ENCODE data around the gene OSTM1.

OSTM1 gene

DNA sequence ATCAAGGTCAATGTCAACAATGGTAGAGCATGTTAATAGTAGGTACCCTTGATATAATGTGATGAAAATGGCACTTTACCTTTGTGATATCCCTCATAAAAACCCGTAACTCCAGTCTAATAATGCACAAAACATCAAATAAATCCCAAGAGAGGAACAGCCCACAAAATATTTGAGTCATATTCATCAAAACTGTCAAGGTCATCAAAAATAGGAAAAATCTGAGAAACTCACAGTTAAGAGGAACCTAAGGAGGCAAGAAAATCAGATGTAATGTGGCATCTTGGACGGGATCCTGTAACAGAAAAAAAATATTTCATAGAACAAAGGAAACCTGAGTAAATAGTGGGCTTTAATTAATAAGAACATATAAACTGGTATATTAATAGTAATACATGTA lies 25.5 kb upstream of the OSTM1 start:
- DNase-seq (ENCODE audit: low spot score): no peak

- no peak for DNase-seq (ENCODE audit: low spot score)
Measured at GRCh38 chr6:108097882-108098281, 23.3 kb upstream of the OSTM1 start.

DNA sequence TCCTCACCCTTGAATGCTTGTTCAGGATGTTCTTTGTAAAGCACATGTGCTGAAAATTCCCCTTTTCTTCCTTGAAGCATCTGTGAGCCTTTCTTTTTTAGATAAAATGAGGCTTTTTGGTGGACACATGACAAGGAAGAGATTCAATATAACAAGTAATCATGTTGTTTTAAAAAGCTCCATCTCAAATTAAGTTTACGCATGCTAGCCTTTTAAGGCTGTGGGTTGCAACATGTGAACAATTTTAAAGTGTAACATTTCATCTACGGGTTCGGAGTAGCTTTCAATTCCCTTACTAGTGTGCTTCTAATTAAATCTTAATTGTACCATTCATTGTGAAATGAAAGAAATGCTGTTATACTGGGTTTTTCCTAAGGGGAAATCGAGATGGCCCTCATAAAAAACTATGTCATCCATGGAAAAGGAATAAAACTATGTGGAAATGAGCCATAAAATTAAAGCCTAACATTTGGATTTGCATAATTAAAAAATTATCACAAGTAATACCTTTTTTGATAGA lies 19.3 kb upstream of the OSTM1 start:
- DNase-seq (ENCODE audit: low spot score): no peak

GRCh38 chr6:108091288-108091687 lies 16.7 kb upstream of the OSTM1 start:
- no peak for DNase-seq (ENCODE audit: low spot score)

GRCh38 chr6:108083349-108083748 lies 8.8 kb upstream of the OSTM1 start:
- DNase-seq (ENCODE audit: low spot score): no peak

GRCh38 chr6:108082539-108082938 lies 8.0 kb upstream of the OSTM1 start:
- no peak for DNase-seq (ENCODE audit: low spot score)

GRCh38 chr6:108080010-108080780 lies 5.7 kb upstream of the OSTM1 start:
- no peak for DNase-seq (ENCODE audit: low spot score)

DNA sequence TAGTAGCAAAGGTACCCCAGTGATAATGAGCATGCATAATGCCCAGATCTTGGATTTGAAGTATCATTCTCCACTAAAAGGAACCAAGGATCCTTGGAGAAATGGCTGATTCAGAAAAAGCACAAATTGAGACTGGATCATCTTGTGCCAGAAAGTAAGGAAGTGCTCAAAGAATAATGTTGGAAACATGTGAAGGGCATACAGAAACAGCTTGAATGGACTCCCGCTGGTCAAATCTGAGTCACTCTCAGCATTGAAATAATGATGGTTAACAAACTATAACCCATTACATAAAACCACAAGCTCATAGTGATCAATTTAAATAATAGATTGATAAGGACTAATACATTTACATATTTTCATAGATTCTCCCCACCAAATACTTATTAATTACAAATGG lies 3.6 kb upstream of the OSTM1 start:
- DNase-seq (ENCODE audit: low spot score): no peak

DNA sequence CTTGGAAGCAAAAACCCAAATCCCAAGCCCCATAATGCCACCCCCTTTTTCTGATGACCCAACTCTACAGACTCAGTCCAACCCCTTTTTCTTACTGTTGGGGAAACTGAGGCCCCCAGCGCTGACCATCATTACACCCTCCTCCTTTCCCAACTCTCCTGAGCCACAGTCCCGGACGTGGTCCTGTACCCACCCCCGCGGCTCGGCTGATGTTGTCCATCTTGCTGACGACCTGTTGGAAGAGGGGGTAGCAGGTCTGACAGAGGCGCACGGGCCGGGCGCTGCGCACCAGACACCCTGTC lies 533 bp downstream of the OSTM1 start:
- no peak for DNase-seq (ENCODE audit: low spot score)

GRCh38 chr6:108071736-108072276 lies 2.7 kb downstream of the OSTM1 start:
- DNase-seq (ENCODE audit: low spot score): no peak

DNA sequence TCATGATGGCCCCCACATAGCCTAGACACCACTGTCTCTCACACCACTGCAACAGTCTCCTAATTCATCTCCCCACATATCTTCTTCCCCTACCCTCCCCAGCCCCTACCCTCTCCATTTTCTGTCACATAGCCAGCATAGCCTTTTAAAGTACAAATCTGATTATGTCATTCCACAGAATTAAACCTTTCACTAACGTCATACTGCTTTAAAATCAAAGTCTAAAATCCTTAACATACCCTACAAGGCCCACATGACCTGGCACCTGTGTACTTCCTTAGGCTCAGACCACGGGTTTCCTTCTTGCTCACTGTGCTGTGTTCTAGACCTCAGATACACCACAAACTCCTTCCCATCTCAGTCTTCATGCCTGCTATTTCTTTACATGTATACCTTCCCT lies 5.9 kb downstream of the OSTM1 start:
- DNase-seq (ENCODE audit: low spot score): no peak

GRCh38 chr6:108068182-108068581 lies 6.4 kb downstream of the OSTM1 start:
- DNase-seq (ENCODE audit: low spot score): no peak

DNA sequence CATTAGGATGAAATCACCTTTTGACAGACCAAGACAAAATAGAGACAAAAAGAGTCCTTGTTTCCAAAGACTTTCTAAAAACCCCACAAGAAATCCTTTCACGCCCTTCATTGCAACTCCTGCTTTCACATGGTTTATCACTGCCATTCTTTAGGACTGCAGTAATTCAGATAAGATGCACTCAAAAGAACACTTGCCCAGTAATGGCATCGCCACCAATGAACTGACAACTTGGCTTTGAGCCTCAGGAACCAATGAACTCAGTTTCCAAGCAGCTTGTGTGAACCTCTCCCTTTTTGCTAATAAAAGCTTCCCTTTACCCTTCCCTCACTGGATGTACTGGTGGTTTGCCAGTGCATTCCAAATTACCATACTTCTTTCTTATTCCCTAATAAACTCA lies 21.8 kb downstream of the OSTM1 start:
- DNase-seq (ENCODE audit: low spot score): no peak

DNA sequence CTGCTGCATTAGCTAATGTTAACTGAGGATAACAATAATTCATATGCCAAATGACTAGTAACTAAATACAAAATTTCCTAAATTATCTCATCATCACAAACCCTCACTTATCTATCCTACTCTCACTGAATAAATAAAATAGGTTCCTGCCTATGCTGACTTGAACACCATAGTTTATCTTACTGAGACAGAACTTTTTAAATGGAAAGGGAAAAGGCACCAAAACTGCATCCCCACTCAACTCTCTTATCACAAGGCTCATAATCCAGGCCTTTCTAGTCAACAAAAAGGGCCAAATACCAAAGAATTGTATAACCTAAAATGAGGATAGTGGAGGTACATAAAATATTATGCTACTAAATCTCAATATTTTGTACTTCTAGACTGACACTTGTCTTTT lies 23.1 kb downstream of the OSTM1 start:
- DNase-seq (ENCODE audit: low spot score): no peak

- DNase-seq (ENCODE audit: low spot score): no peak
Measured at GRCh38 chr6:108039681-108040080, 34.9 kb downstream of the OSTM1 start.

DNA sequence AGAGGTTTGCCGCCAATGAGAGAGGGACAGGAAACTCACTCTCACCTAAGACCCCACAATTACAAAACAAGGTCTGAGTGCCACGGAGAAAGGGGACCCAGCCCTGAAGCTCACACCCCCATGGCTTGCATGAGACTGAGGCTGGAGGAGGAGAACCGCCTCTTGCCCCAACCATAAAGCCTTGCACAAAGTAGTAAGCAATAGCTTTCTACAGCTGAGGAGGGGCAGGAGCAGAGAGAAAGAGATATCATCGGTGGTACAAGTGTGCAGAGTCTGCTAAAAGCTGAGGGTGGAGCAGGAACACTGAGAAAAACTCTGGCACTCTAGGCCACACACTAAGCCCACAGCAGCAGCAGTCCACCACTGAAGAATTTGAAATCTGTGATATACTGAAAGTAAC lies 37.7 kb downstream of the OSTM1 start:
- DNase-seq (ENCODE audit: low spot score): no peak

DNA sequence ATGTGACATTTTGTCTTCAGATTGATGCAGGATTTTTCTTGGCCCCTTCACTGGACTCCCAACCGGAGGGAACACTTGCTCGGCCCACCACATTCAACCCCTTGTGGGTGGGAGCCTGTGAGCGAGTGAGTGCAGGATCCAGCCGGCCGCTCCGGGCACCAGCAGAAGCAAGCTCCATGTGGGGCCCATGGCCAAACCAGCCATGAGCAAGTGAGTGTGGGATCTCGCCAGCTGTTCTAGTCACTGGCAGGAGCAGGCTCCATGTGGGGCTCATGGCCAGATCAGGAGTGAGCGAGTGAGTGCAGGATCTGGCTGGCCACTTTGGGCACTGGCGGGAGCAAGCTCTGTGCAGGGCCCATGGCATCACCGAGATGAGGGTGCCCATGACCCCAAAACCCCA lies 42.6 kb downstream of the OSTM1 start:
- DNase-seq (ENCODE audit: low spot score): no peak

DNA sequence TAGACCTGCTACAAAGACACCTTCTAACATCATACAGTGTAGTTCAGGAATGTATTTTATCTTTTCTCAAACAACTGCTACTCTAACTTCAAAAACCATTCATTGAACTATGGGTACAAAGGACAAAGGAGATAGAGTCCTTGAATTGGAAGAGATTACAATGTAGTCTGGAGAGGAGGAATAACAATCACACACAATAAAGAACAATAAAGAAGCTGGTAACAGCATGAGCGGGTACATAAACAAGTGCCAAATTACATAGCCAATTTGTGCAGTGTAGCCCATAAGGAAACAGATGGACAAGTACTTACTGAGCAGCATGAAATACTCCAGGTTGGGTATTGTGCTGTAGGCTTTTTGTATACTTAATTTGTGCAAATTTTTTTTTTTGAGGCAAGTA lies 44.3 kb downstream of the OSTM1 start:
- DNase-seq (ENCODE audit: low spot score): no peak

DNA sequence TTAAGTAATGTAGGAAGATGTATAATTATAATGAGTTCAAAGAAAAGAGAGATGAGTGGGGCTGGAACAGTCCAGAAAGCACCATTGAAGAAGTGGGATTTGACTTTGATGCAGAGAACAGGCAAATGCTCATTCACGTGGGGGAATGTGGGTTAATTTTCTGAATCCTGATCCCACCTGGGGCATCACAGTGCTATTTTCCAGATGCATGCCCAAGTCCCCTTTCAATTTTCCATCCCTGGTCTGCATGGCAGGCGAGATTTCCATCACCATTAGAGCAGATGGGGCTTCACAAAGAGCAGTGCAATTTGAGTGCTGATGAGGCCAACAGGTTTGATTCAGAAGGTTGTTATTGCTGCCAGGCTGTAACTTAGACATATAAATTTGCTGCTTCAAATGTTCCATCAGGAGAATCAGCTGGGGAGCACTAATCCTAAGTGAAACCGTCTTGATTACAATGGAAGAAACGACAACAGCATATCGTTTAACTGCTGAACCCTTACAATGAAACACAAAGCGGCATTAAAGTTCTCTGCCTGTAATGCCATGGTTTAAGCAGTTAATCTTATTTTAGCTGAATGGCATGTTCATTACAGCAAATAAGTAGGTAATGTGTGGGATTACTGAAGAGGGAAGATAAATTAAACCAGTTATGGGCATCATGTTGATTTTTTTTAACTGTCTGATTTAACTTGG lies 45.2 kb downstream of the OSTM1 start:
- DNase-seq (ENCODE audit: low spot score): no peak

DNA sequence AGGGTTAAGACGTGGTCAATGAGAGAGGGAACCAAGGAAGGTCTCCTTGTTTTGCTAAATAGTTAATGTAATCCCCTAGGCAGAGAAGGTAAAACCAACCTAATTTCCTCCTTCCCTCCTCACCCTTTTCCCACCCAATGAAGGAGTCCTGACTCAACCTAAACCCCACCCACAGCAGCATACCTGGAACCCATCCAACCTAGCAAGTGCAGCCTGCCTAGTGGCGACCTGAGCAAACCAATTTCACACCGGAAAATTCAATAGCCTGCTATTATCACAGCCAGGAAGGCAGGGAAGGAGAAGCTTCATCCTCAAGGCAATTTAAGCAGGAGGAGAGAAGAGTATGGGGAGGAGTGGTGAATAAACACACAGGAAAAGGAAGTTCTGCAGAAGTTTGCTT lies 46.9 kb downstream of the OSTM1 start:
- no peak for DNase-seq (ENCODE audit: low spot score)

DNA sequence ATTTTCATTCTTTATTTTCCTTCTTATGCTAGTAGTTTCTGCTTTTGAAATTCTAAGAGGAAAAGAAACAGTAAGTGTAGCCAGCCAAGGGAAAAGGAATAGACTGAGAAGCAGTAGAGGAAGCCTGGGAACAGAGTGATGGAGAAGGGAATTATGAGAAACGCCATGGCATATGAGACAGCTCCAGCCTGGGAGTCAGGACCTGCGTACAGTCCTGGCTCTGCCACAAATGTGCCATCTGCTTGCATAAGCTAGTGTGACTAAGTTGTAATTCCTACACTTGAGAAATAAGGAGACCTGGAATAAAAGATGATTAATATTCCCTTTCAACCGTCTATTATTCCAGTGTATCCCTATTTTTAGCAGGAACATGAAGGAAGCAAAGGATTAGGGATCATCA lies 47.5 kb downstream of the OSTM1 start:
- no peak for DNase-seq (ENCODE audit: low spot score)

- no peak for DNase-seq (ENCODE audit: low spot score)
Measured at GRCh38 chr6:108024427-108025073, 50.0 kb downstream of the OSTM1 start.

- DNase-seq (ENCODE audit: low spot score): no peak
Measured at GRCh38 chr6:108020472-108021116, 53.9 kb downstream of the OSTM1 start.
